ENCODE data around the gene SLC2A9. TPM values are rescaled to one million over a fixed set of nuclear protein-coding genes. Genes with fewer than 3 reads are reported as not detected.

Gene SLC2A9
- total RNA-seq, 2 experiments from 2014 or later = not detected

GRCh38 chr4:9880406-9881197 is 140.7 kb downstream of the SLC2A9 start:
- intact Hi-C loops (cut with micrococcal nuclease; ENCODE audit: unreplicated experiment) = no loop called here
- no peak for TF ChIP-seq EZH2phosphoT487 (IDR thresholded peaks at IDR 0.05; ENCODE audit: borderline replicate concordance, low read depth, low read length)
- TF ChIP-seq, protein P1, sequence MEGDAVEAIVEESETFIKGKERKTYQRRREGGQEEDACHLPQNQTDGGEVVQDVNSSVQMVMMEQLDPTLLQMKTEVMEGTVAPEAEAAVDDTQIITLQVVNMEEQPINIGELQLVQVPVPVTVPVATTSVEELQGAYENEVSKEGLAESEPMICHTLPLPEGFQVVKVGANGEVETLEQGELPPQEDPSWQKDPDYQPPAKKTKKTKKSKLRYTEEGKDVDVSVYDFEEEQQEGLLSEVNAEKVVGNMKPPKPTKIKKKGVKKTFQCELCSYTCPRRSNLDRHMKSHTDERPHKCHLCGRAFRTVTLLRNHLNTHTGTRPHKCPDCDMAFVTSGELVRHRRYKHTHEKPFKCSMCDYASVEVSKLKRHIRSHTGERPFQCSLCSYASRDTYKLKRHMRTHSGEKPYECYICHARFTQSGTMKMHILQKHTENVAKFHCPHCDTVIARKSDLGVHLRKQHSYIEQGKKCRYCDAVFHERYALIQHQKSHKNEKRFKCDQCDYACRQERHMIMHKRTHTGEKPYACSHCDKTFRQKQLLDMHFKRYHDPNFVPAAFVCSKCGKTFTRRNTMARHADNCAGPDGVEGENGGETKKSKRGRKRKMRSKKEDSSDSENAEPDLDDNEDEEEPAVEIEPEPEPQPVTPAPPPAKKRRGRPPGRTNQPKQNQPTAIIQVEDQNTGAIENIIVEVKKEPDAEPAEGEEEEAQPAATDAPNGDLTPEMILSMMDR (conservative IDR thresholded peaks at IDR 0.05; ENCODE audit: low read length) = no peak
- no peak overlapping the region for H3K27ac ChIP-seq (ENCODE audit: low read depth, low read length, poor library complexity, severe bottlenecking)
- no peak overlapping the region for H2AFZ ChIP-seq (ENCODE audit: low read length)
- ChIA-PET POLR2A (interaction anchor here (0.7 kb wide), 1 partner anchor 9 kb away, joined by 3 read pairs; no protein-coding TSS in a partner anchor), CTCF (ENCODE audit: unreplicated experiment) (no interaction called here)
- no peak overlapping the region for H3K4me3 ChIP-seq (ENCODE audit: low read depth, low read length, poor library complexity, severe bottlenecking)
- H4K20me1 ChIP-seq (ENCODE audit: insufficient read depth, low read length) = no peaks in the 10 kb centered on the region
- H3K36me3 ChIP-seq (ENCODE audit: insufficient read depth, low read length) = no peaks in the 10 kb centered on the region
- no TSS peak for BruUV-seq (replicated peaks)
- DNase-seq (ENCODE audit: low spot score) = no peak
- H3K4me2 ChIP-seq (ENCODE audit: low read length) = no peak overlapping the region
- no peaks in the 10 kb centered on the region for H3K79me2 ChIP-seq (ENCODE audit: insufficient read depth, low read depth, low read length)
- H3K4me1 ChIP-seq (ENCODE audit: insufficient read depth, low read length, poor library complexity, severe bottlenecking) = no peaks in the 10 kb centered on the region
- no peaks in the 10 kb centered on the region for H3K9me2 ChIP-seq (ENCODE audit: insufficient read depth, low read length)
- no peaks in the 10 kb centered on the region for H3K9me3 ChIP-seq (ENCODE audit: low read length)

DNA sequence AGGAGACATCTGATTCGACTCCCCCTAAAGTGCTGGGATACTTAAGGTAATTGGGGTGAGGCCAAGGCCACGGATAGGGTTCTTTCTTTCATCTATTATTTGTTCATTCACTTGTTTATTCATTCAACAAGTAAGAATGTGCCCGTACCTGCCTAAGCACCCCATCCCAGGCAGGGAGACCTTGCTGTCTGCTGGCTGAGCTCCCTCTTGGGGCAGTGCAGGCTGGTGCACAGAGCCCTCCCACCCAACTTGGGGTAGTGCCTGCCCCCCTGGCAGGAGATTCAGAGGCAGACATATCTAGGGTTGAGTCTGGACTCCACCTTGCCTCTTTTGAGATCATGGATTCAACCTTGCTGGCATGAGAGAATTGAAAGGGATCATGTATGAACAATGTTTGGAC is 144.2 kb downstream of the SLC2A9 start:
- ChIA-PET POLR2A (no interaction called here), CTCF (ENCODE audit: unreplicated experiment) (no interaction called here)
- Histone ChIP-seq H3K9me3 (ENCODE audit: low read length) (no peaks in the 10 kb centered on the region), H4K20me1 (ENCODE audit: insufficient read depth, low read length) (no peaks in the 10 kb centered on the region), H3K9me2 (ENCODE audit: insufficient read depth, low read length) (no peaks in the 10 kb centered on the region), H3K4me1 (ENCODE audit: insufficient read depth, low read length, poor library complexity, severe bottlenecking) (no peaks in the 10 kb centered on the region), H3K27ac (ENCODE audit: low read depth, low read length, poor library complexity, severe bottlenecking) (no peak overlapping the region), H3K4me2 (ENCODE audit: low read length) (no peak overlapping the region), H3K36me3 (ENCODE audit: insufficient read depth, low read length) (no peaks in the 10 kb centered on the region), H3K4me3 (ENCODE audit: low read depth, low read length, poor library complexity, severe bottlenecking) (no peak overlapping the region), H2AFZ (ENCODE audit: low read length) (no peak overlapping the region), H3K79me2 (ENCODE audit: insufficient read depth, low read depth, low read length) (no peaks in the 10 kb centered on the region)
- TF ChIP-seq, protein P1 (conservative IDR thresholded peaks at IDR 0.05; ENCODE audit: low read length) = no peak
- TF ChIP-seq EZH2phosphoT487 (IDR thresholded peaks at IDR 0.05; ENCODE audit: borderline replicate concordance, low read depth, low read length) = no peak
- DNase-seq (ENCODE audit: low spot score) = no peak
- no TSS peak for BruUV-seq (replicated peaks)
- intact Hi-C loops (cut with micrococcal nuclease; ENCODE audit: unreplicated experiment) = no loop called here

- intact Hi-C loops (cut with micrococcal nuclease; ENCODE audit: unreplicated experiment) = no loop called here
- DNase-seq (ENCODE audit: low spot score) = no peak
- H3K27ac ChIP-seq (ENCODE audit: low read depth, low read length, poor library complexity, severe bottlenecking) = no peak overlapping the region
- H3K4me3 ChIP-seq (ENCODE audit: low read depth, low read length, poor library complexity, severe bottlenecking) = no peak overlapping the region
- no peaks in the 10 kb centered on the region for H3K4me1 ChIP-seq (ENCODE audit: insufficient read depth, low read length, poor library complexity, severe bottlenecking)
- no peaks in the 10 kb centered on the region for H4K20me1 ChIP-seq (ENCODE audit: insufficient read depth, low read length)
- no peaks in the 10 kb centered on the region for H3K9me3 ChIP-seq (ENCODE audit: low read length)
- POLR2A ChIA-PET = interaction anchor here (0.6 kb wide), 1 partner anchor 1749 kb away, joined by 3 read pairs; no protein-coding TSS in a partner anchor
- no peak overlapping the region for H2AFZ ChIP-seq (ENCODE audit: low read length)
- H3K9me2 ChIP-seq (ENCODE audit: insufficient read depth, low read length) = no peaks in the 10 kb centered on the region
- no TSS peak for BruUV-seq (replicated peaks)
- H3K4me2 ChIP-seq (ENCODE audit: low read length) = no peak overlapping the region
- H3K36me3 ChIP-seq (ENCODE audit: insufficient read depth, low read length) = no peaks in the 10 kb centered on the region
- TF ChIP-seq EZH2phosphoT487 (IDR thresholded peaks at IDR 0.05; ENCODE audit: borderline replicate concordance, low read depth, low read length) = no peak
- TF ChIP-seq, protein P1 (conservative IDR thresholded peaks at IDR 0.05; ENCODE audit: low read length) = no peak
- no peaks in the 10 kb centered on the region for H3K79me2 ChIP-seq (ENCODE audit: insufficient read depth, low read depth, low read length)
- CTCF ChIA-PET (ENCODE audit: unreplicated experiment) = no interaction called here
Measured at GRCh38 chr4:9875516-9875915, 145.8 kb downstream of the SLC2A9 start.

Measured in OCI-LY7 (cell line).